K562 (cell line): ENCODE data around the gene ZIC3.

Experiments used
- GTF2F1 ChIP-seq: IDR thresholded peaks from 2 replicates; pipeline ENCODE4 v1.6.1; 2011; ENCODE audit warnings: low read depth, low read length, improper control_type of control experiment
- TCF7L2 ChIP-seq: fragments of 150-350 bp; IDR thresholded peaks from 2 replicates; pipeline ENCODE4 v1.6.1; 2016; ENCODE audit warnings: low read depth, mild to moderate bottlenecking, low read length, moderate library complexity

DNA sequence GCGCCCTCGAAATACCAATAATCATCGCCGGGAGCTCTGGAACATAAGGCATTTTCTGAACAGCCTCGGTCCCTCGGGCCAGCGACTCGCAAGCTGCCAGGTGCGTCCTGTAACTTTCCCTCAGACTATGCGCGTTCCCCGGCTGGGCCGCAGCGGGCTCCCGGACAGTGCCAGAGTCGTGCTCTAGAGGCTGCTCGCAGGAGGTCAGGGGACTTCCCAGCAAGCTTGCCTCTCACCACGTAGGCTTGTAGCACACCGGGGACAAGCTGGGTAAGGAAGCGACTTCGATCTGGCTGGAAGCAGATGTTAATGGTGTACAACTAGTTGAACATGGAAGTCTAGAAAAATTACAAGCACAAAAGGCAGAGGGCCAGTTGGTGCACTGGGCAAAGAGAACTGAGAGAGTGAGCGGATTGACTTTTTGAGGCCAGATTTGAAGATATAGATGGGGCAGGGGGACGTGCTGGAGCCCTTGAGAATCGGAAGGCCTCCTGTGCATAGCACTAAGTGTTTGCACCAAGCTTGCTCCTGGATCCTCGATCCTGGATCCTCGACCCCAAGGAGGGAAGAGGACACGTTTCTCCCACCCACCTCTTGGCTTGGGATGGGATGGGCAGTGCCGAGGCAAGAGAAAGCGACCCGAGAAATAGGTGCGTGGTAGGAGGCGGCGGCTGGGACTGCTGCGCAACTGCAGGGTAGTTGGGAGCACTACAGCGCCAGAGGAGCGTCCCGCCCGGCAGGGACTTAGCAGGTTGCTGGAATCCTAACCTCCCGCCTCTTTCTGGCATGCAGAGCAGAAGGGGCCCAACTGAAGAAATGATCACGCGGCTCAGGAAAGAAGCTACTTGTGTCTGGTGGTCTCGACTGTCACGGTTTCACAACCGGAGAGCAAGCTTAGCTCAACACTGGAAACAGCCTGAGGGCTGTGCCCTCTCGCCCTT lies 19.9 kb upstream of the ZIC3 start:
- TF ChIP-seq GTF2F1: no peak
- no peak for TF ChIP-seq TCF7L2
